GM12872 (cell line): ENCODE results near the gene CAPN2.

Source experiments
- CTCF ChIP-seq: IDR thresholded peaks from 3 replicates; pipeline ENCODE4 v1.5.1; 2011; ENCODE audit warnings: low read depth, mild to moderate bottlenecking, low read length, moderate library complexity; ENCODE audit not compliant: insufficient read depth

The CAPN2 gene

GRCh38 chr1:223691121-223691520 is 21.2 kb upstream of the CAPN2 start:
- TF ChIP-seq CTCF: no peak

GRCh38 chr1:223695014-223695548 is 17.3 kb upstream of the CAPN2 start:
- TF ChIP-seq CTCF: no peak

- no peak for TF ChIP-seq CTCF
These were observed 16.4 kb upstream of the CAPN2 start for GRCh38 chr1:223695941-223696340.

- TF ChIP-seq CTCF: no peak
These were observed 11.9 kb upstream of the CAPN2 start for GRCh38 chr1:223700388-223700918.

- no peak for TF ChIP-seq CTCF
These were observed 11.2 kb upstream of the CAPN2 start for GRCh38 chr1:223700942-223701637.

- no peak for TF ChIP-seq CTCF
These were observed 9.3 kb upstream of the CAPN2 start for GRCh38 chr1:223702735-223703667.

GRCh38 chr1:223703668-223704013 is 8.7 kb upstream of the CAPN2 start:
- no peak for TF ChIP-seq CTCF
